ENCODE results near the gene IQGAP2.
"Not testable (repeated sequence)": the region's sequence is repeated elsewhere in the genome, so short reads cannot be mapped to it uniquely, and the experiment has no call there.

The IQGAP2 gene

GRCh38 chr5:76542241-76542640 lies 139.2 kb downstream of the IQGAP2 start:
- Histone ChIP-seq H3K36me3 (ENCODE audit: control insufficient read depth, insufficient read depth, low read length) (no peaks in the 10 kb centered on the region), H3K4me1 (ENCODE audit: control insufficient read depth, insufficient read depth, low read length, poor library complexity, severe bottlenecking) (peaks cover 57% of the 10 kb centered on the region), H3K9me3 (ENCODE audit: control insufficient read depth, low read length) (no peaks in the 10 kb centered on the region), H3K27me3 (replicated peaks; ENCODE audit: control insufficient read depth, insufficient read depth, low read length, poor library complexity, severe bottlenecking) (no peaks in the 10 kb centered on the region), H3K27ac (ENCODE audit: insufficient read depth, low read length, poor library complexity, severe bottlenecking) (peak overlapping the region; percentile 85), H3K4me3 (ENCODE audit: insufficient read depth, low read depth, low read length, poor library complexity, severe bottlenecking) (peak overlapping the region; percentile 24)
- DNase-seq, result no peak

- no peaks in the 10 kb centered on the region for H3K27me3 ChIP-seq (replicated peaks; ENCODE audit: control insufficient read depth, insufficient read depth, low read length, poor library complexity, severe bottlenecking)
- H3K9me3 ChIP-seq (ENCODE audit: control insufficient read depth, low read length), result no peaks in the 10 kb centered on the region
- peak; percentile 44 to 67 (median 54) for DNase-seq
- H3K27ac ChIP-seq (ENCODE audit: insufficient read depth, low read length, poor library complexity, severe bottlenecking), result peak overlapping the region; percentile 85
- H3K36me3 ChIP-seq (ENCODE audit: control insufficient read depth, insufficient read depth, low read length), result no peaks in the 10 kb centered on the region
- peaks cover 63% of the 10 kb centered on the region for H3K4me1 ChIP-seq (ENCODE audit: control insufficient read depth, insufficient read depth, low read length, poor library complexity, severe bottlenecking)
- peak overlapping the region; percentile 24 for H3K4me3 ChIP-seq (ENCODE audit: insufficient read depth, low read depth, low read length, poor library complexity, severe bottlenecking)
Observed at GRCh38 chr5:76542887-76543690, 140.0 kb downstream of the IQGAP2 start.

GRCh38 chr5:76544268-76544926 lies 141.3 kb downstream of the IQGAP2 start:
- no peak overlapping the region for H3K4me3 ChIP-seq (ENCODE audit: insufficient read depth, low read depth, low read length, poor library complexity, severe bottlenecking)
- peaks cover 70% of the 10 kb centered on the region for H3K4me1 ChIP-seq (ENCODE audit: control insufficient read depth, insufficient read depth, low read length, poor library complexity, severe bottlenecking)
- peak overlapping the region; percentile 85 for H3K27ac ChIP-seq (ENCODE audit: insufficient read depth, low read length, poor library complexity, severe bottlenecking)

DNA sequence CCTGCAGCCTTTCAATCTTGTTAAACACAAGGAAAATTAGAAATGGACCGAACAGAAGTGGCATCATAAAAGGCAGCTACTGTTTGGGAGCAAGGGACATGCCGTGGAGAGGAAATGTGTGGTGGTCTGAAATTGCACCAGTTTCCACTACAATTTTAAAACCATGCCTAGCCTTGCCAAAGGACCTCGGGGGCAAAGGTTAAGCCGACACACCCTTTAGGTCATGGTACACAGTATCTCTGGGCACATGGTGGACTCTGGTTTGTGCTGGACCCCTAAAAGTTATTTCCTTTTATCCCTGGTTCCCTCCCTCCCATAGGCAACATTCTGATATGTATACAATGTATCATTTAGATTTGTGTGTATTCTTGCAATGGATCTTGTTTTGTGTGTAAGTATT lies 142.1 kb downstream of the IQGAP2 start:
- Histone ChIP-seq H3K9me3 (ENCODE audit: control insufficient read depth, low read length) (no peaks in the 10 kb centered on the region), H3K27me3 (replicated peaks; ENCODE audit: control insufficient read depth, insufficient read depth, low read length, poor library complexity, severe bottlenecking) (no peaks in the 10 kb centered on the region), H3K4me1 (ENCODE audit: control insufficient read depth, insufficient read depth, low read length, poor library complexity, severe bottlenecking) (peaks cover 70% of the 10 kb centered on the region), H3K36me3 (ENCODE audit: control insufficient read depth, insufficient read depth, low read length) (no peaks in the 10 kb centered on the region), H3K27ac (ENCODE audit: insufficient read depth, low read length, poor library complexity, severe bottlenecking) (no peak overlapping the region), H3K4me3 (ENCODE audit: insufficient read depth, low read depth, low read length, poor library complexity, severe bottlenecking) (no peak overlapping the region)
- no peak for DNase-seq

More at GRCh38 chr5:76544268-76544926, 141.3 kb downstream of the IQGAP2 start:
- Histone ChIP-seq H3K27me3 (replicated peaks; ENCODE audit: control insufficient read depth, insufficient read depth, low read length, poor library complexity, severe bottlenecking) (no peaks in the 10 kb centered on the region), H3K9me3 (ENCODE audit: control insufficient read depth, low read length) (no peaks in the 10 kb centered on the region), H3K36me3 (ENCODE audit: control insufficient read depth, insufficient read depth, low read length) (no peaks in the 10 kb centered on the region)
- peak; percentile 27 to 48 (median 47) for DNase-seq

DNA sequence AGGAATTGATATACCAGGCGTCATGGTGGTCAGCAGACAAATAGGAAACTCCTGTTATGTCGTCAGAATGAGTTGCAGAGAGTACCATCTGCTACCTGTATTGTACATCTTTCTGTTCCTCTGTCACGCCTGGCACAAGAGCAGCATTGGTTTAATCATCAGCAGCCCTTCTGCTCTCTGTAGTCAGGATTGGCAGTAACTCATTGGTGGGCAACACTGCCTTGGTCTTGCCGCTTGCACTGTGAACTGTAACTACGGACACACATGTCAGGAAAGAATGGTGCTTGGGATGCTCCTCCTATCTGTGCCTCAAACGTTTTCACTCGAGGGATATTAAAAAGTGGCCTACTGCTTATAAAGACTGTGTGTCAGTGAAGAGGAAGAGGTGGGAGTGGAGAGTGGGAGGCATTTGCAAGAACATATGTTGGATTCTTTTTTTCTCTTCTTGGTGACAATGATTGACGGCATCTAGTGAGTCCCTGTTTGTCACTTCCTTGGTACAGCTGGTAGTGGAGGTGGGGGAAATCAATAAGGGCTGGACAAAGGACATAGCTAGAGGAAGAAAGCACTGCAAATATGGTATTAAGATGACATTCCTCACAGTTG lies 143.5 kb downstream of the IQGAP2 start:
- Histone ChIP-seq H3K9me3 (ENCODE audit: control insufficient read depth, low read length) (no peaks in the 10 kb centered on the region), H3K36me3 (ENCODE audit: control insufficient read depth, insufficient read depth, low read length) (no peaks in the 10 kb centered on the region), H3K27ac (ENCODE audit: insufficient read depth, low read length, poor library complexity, severe bottlenecking) (peak overlapping the region; percentile 77), H3K4me3 (ENCODE audit: insufficient read depth, low read depth, low read length, poor library complexity, severe bottlenecking) (peak overlapping the region; percentile 36), H3K27me3 (replicated peaks; ENCODE audit: control insufficient read depth, insufficient read depth, low read length, poor library complexity, severe bottlenecking) (no peaks in the 10 kb centered on the region), H3K4me1 (ENCODE audit: control insufficient read depth, insufficient read depth, low read length, poor library complexity, severe bottlenecking) (peaks cover 63% of the 10 kb centered on the region)
- DNase-seq, result no peak

GRCh38 chr5:76547242-76547890 lies 144.3 kb downstream of the IQGAP2 start:
- no peaks in the 10 kb centered on the region for H3K36me3 ChIP-seq (ENCODE audit: control insufficient read depth, insufficient read depth, low read length)
- H3K4me3 ChIP-seq (ENCODE audit: insufficient read depth, low read depth, low read length, poor library complexity, severe bottlenecking), result peak overlapping the region; percentile 36
- H3K4me1 ChIP-seq (ENCODE audit: control insufficient read depth, insufficient read depth, low read length, poor library complexity, severe bottlenecking), result peaks cover 55% of the 10 kb centered on the region
- H3K27me3 ChIP-seq (replicated peaks; ENCODE audit: control insufficient read depth, insufficient read depth, low read length, poor library complexity, severe bottlenecking), result no peaks in the 10 kb centered on the region
- peak overlapping the region; percentile 77 for H3K27ac ChIP-seq (ENCODE audit: insufficient read depth, low read length, poor library complexity, severe bottlenecking)
- DNase-seq, result peak; percentile 6 to 26 (median 24)
- H3K9me3 ChIP-seq (ENCODE audit: control insufficient read depth, low read length), result no peaks in the 10 kb centered on the region

DNA sequence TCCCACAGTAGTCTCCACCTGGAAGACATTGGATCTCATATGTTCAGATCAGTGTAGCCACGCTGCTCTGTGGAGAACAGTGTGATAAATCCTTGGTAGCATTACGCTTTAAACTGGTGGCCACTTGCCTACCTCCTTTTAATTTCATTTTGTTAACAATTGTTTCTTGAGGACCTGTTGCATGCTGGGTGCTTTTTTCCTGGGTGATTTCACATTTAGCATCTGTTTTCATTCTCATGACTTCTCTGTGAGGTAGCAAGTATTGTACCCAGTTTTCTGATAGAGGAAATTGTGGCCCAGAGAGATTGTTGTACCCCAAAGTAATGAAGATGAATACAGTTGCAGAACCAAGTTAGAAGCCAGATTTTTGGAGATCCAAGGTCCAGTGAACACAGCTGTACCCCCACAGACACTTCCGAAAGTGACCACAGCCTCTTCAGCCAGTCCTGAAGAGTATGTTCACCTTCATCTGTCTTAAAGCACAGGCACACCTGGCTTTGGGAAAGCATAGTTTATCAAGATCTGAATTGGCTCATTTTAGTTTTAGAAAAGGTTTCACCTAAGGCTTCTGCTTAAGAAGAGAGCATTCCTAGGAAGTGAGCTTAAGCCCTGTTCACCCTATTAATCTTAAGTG lies 144.9 kb downstream of the IQGAP2 start:
- peak overlapping the region; percentile 36 for H3K4me3 ChIP-seq (ENCODE audit: insufficient read depth, low read depth, low read length, poor library complexity, severe bottlenecking)
- no peaks in the 10 kb centered on the region for H3K27me3 ChIP-seq (replicated peaks; ENCODE audit: control insufficient read depth, insufficient read depth, low read length, poor library complexity, severe bottlenecking)
- DNase-seq, result no peak
- H3K36me3 ChIP-seq (ENCODE audit: control insufficient read depth, insufficient read depth, low read length), result no peaks in the 10 kb centered on the region
- H3K4me1 ChIP-seq (ENCODE audit: control insufficient read depth, insufficient read depth, low read length, poor library complexity, severe bottlenecking), result peaks cover 49% of the 10 kb centered on the region
- H3K9me3 ChIP-seq (ENCODE audit: control insufficient read depth, low read length), result no peaks in the 10 kb centered on the region
- H3K27ac ChIP-seq (ENCODE audit: insufficient read depth, low read length, poor library complexity, severe bottlenecking), result peak overlapping the region; percentile 77

DNA sequence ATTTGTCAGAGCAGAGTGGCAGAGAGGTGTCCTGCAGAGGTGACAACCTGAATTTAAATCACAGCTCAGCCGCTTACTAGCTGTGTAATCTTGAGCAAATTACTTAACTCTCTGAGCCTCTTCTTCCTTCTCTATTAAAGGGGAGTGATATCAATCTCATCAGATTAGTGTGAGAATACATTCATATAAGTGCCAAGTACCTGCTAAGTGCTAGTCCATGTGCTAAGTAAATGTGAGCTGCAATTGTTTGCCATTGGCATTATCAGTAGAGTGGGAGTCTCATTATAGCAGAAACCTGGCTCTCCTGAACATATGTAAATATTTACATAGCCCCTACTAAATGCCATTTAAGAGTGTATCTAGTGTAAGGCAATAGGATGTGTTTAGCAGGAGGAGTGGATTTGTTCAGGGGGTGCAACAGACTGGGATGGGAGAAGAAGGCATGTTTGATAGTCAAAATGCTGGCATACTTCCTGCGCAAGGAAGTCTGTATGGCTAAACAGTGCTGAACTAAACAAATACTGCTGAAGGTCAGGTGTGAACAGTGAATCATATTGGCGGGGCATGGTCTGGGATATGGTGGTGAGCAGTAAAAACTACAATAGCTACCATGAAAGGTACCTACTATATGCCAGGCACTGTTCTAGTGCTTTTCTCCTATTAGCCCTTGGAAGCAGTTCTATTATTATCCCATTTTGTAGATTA lies 145.6 kb downstream of the IQGAP2 start:
- Histone ChIP-seq H3K27me3 (replicated peaks; ENCODE audit: control insufficient read depth, insufficient read depth, low read length, poor library complexity, severe bottlenecking) (no peaks in the 10 kb centered on the region), H3K27ac (ENCODE audit: insufficient read depth, low read length, poor library complexity, severe bottlenecking) (peak overlapping the region; percentile 77), H3K36me3 (ENCODE audit: control insufficient read depth, insufficient read depth, low read length) (no peaks in the 10 kb centered on the region), H3K9me3 (ENCODE audit: control insufficient read depth, low read length) (no peaks in the 10 kb centered on the region), H3K4me3 (ENCODE audit: insufficient read depth, low read depth, low read length, poor library complexity, severe bottlenecking) (no peak overlapping the region), H3K4me1 (ENCODE audit: control insufficient read depth, insufficient read depth, low read length, poor library complexity, severe bottlenecking) (peaks cover 42% of the 10 kb centered on the region)
- no peak for DNase-seq

DNA sequence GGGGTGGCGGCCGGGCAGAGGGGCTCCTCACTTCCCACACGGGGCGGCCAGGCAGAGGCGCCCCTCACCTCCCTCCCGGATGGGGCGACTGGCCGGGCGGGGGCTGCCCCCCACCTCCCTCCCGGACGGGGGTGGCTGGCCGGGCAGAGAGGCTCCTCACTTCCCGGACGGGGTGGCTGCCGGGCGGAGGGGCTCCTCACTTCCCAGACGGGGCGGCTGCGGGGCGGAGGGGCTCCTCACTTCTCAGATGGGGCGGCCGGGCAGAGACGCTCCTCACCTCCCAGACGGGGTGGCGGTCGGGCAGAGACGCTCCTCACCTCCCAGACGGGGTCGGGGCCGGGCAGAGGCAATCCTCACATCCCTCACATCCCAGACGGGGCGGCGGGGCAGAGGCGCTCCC lies 147.8 kb downstream of the IQGAP2 start:
- H3K4me1 ChIP-seq (ENCODE audit: control insufficient read depth, insufficient read depth, low read length, poor library complexity, severe bottlenecking), result peaks cover 30% of the 10 kb centered on the region
- H3K27ac ChIP-seq (ENCODE audit: insufficient read depth, low read length, poor library complexity, severe bottlenecking); DNase-seq; H3K4me3 ChIP-seq (ENCODE audit: insufficient read depth, low read depth, low read length, poor library complexity, severe bottlenecking); H3K36me3 ChIP-seq (ENCODE audit: control insufficient read depth, insufficient read depth, low read length); H3K9me3 ChIP-seq (ENCODE audit: control insufficient read depth, low read length); H3K27me3 ChIP-seq (replicated peaks; ENCODE audit: control insufficient read depth, insufficient read depth, low read length, poor library complexity, severe bottlenecking): not testable (repeated sequence)

Measured in effector memory CD4-positive, alpha-beta T cell (primary cell).